Nephron (organoid): ENCODE measurements around the gene CSTF1.

Experiments
- H3K27ac Mint-ChIP-seq, 3 experiments: 2 replicates each; pipeline ENCODE4 v1.8.0; 2020; ENCODE audit warnings: mixed read lengths in 3 of 3, mild to moderate bottlenecking in 2 of 3, moderate library complexity in 1 of 3
- H3K27me3 Mint-ChIP-seq: 2 replicates; pipeline ENCODE4 v1.8.0; 2021; ENCODE audit warnings: low read depth, mild to moderate bottlenecking, moderate library complexity, mixed read lengths
- H3K36me3 Mint-ChIP-seq: 2 replicates; pipeline ENCODE4 v1.8.0; 2020; ENCODE audit warnings: low read depth, mixed read lengths
- H3K4me1 Mint-ChIP-seq: 2 replicates; pipeline ENCODE4 v1.8.0; 2020; ENCODE audit warnings: mixed read lengths
- H3K4me3 Mint-ChIP-seq, 3 experiments: 2 replicates each; pipeline ENCODE4 v1.8.0; 2020; ENCODE audit warnings: mild to moderate bottlenecking in 3 of 3, mixed read lengths in 3 of 3, moderate library complexity in 2 of 3
- H3K9me3 Mint-ChIP-seq: 2 replicates; pipeline ENCODE4 v1.8.0; 2020; ENCODE audit warnings: mixed read lengths
- CTCF ChIP-seq, 3 experiments: fragments of 200-600 bp; sonication (generic); IDR thresholded peaks; one replicate each; pipeline ENCODE4 v1.5.0; 2021; ENCODE audit warnings: antibody characterized with exemption in 3 of 3; ENCODE audit not compliant: unreplicated experiment in 3 of 3

Gene CSTF1

GRCh38 chr20:56412473-56412790, 20.0 kb downstream of the CSTF1 start:
- no peaks in the 10 kb centered on the region for H3K27me3 Mint-ChIP-seq
- H3K4me1 Mint-ChIP-seq: peaks cover 23% of the 10 kb centered on the region
- H3K36me3 Mint-ChIP-seq: peaks cover 23% of the 10 kb centered on the region
- peak overlapping the region; percentile 47 to 76 (median 57) for H3K4me3 Mint-ChIP-seq
- no peak for TF ChIP-seq CTCF (IDR thresholded peaks at IDR 0.05; ENCODE audit: unreplicated experiment in 3 of 3)
- no peaks in the 10 kb centered on the region for H3K9me3 Mint-ChIP-seq
- H3K27ac Mint-ChIP-seq: peak overlapping the region; percentile 86 to 96 (median 91)

- Mint-ChIP-seq H3K27ac (peak overlapping the region; percentile 86 to 96 (median 91)), H3K4me3 (peak overlapping the region in 2 of 3 experiments; percentile 57 to 76), H3K9me3 (no peaks in the 10 kb centered on the region), H3K36me3 (peaks cover 23% of the 10 kb centered on the region), H3K4me1 (peaks cover 23% of the 10 kb centered on the region), H3K27me3 (no peaks in the 10 kb centered on the region)
- no peak for TF ChIP-seq CTCF (IDR thresholded peaks at IDR 0.05; ENCODE audit: unreplicated experiment in 3 of 3)
Observed at GRCh38 chr20:56412949-56413348, 20.5 kb downstream of the CSTF1 start.

GRCh38 chr20:56414842-56415765, 22.7 kb downstream of the CSTF1 start:
- TF ChIP-seq CTCF (IDR thresholded peaks at IDR 0.05; ENCODE audit: unreplicated experiment in 3 of 3): no peak
- Mint-ChIP-seq H3K27me3 (no peaks in the 10 kb centered on the region), H3K4me1 (peaks cover 19% of the 10 kb centered on the region), H3K4me3 (no peak overlapping the region), H3K27ac (no peak overlapping the region), H3K9me3 (no peaks in the 10 kb centered on the region), H3K36me3 (peaks cover 21% of the 10 kb centered on the region)

GRCh38 chr20:56417402-56417801, 25.0 kb downstream of the CSTF1 start:
- Mint-ChIP-seq H3K4me1 (peaks cover 19% of the 10 kb centered on the region), H3K9me3 (no peaks in the 10 kb centered on the region), H3K27ac (peak overlapping the region in 1 of 3 experiments; percentile 4), H3K4me3 (no peak overlapping the region), H3K27me3 (no peaks in the 10 kb centered on the region), H3K36me3 (peaks cover 21% of the 10 kb centered on the region)
- TF ChIP-seq CTCF (IDR thresholded peaks at IDR 0.05; ENCODE audit: unreplicated experiment in 3 of 3): no peak

- peaks cover 21% of the 10 kb centered on the region for H3K36me3 Mint-ChIP-seq
- peaks cover 24% of the 10 kb centered on the region for H3K4me1 Mint-ChIP-seq
- H3K4me3 Mint-ChIP-seq: no peak overlapping the region
- no peak for TF ChIP-seq CTCF (IDR thresholded peaks at IDR 0.05; ENCODE audit: unreplicated experiment in 3 of 3)
- peak overlapping the region in 2 of 3 experiments; percentile 4 to 66 for H3K27ac Mint-ChIP-seq
- no peaks in the 10 kb centered on the region for H3K9me3 Mint-ChIP-seq
- H3K27me3 Mint-ChIP-seq: no peaks in the 10 kb centered on the region
Observed at GRCh38 chr20:56417911-56418310, 25.5 kb downstream of the CSTF1 start.
